HG03565 (cell line): ENCODE measurements around the gene DNAJC1.
"Not testable (repeated sequence)": the region's sequence is repeated elsewhere in the genome, so short reads cannot be mapped to it uniquely, and the experiment has no call there.

Source experiments
- ATAC-seq: cut with Tn5 transposase; IDR thresholded peaks from one replicate; pipeline ENCODE4 v1.9.1; 2021; ENCODE audit warnings: mild to moderate bottlenecking, moderate library complexity; ENCODE audit not compliant: unreplicated experiment

DNAJC1 gene

DNA sequence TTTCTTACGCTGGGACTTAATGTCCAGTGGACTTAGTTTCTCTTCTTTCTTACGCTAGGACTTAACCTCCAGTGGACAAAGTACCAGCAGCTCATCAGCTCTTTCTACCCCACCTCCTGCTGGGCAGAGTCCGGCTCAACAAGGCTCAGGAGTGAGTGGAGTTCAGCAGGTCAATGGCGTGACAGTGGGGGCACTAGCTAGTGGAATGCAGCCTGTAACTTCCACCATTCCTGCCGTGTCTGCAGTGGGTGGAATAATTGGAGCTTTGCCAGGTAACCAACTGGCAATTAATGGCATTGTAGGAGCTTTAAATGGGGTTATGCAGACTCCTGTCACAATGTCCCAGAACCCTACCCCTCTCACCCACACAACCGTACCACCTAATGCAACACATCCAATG is 269.8 kb downstream of the DNAJC1 start:
- ATAC-seq = no peak

GRCh38 chr10:21732067-21732772 is 271.3 kb downstream of the DNAJC1 start:
- peak; percentile 80 for ATAC-seq

DNA sequence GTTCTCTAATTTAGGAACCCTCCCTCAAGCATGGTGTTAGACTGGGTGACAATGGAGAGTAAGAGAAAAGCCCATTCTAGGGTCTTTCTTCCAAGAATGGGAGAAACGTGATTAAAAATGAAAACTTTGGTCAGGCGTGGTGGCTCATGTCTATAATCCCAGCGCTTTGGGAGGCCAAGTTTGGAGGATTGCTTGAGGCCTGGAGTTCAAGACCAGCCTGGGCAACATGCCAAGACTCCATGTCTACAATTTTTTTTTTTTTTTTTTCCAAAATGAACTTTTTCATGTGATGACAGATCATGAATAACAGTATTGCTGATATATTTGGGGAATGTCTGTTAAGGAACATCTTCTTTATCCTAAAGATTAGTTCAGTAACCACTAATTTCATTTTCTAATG is 274.9 kb downstream of the DNAJC1 start:
- ATAC-seq = no peak

DNA sequence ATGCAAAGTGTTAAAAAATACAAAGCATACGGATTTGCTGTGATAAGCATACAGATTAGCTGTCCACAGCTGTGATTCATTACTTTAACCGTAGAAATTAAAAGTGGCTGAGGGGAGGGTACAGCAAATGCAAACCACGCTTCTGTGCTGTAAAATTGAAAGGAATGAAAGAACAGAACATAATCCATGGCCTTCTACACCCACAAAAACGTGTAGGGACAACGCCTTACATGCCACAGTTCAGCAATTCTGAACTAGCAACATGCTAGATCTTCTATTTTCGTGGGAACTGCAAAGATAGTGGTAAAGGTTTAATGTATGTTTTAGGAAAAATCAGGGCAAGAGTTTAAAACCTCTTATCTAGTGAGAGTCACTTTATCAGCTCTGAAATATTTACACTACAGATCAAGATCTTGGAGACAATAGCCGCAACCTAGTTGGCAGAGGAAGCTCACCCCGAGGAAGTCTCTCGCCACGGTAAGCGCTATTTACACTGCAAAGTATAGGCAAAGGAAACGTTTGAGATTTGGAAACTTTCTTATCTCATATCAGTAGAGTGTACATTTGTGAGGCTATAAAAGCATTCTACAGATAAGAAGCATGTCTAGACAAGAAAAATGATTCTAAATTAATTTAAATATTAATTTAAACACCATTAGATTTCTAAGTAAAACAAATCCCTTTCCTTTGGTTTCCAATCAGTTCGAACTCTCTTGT is 275.9 kb downstream of the DNAJC1 start:
- ATAC-seq = no peak

DNA sequence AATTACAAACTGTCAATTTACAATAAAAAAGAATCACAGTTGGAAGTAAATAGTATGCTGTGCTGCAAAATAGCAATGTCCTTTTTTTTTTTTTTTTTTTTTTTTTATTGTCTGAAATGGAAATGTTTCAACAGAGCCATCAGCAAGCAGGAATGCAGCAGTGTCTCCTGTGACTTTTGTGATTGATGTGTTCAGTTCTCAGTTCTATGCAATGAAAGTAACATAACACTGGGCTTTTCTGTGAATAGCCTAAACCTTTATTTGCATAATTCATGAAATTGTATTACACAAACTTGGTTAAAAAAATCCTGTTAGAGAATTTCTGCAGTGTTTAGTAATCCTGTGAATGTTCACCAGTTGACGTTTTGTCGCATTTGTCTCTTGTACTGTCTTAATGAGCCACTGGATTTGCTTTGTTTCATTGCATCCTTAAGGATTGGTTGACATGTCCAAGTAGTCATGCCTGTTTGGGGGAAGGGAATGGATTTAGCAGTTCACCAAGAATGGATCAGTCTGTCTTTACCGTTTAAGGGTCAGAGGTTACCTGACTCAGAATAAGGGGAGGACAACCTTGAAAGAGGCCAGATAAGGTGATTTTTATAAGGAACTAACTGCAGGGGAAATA is 276.8 kb downstream of the DNAJC1 start:
- ATAC-seq = no peak

DNA sequence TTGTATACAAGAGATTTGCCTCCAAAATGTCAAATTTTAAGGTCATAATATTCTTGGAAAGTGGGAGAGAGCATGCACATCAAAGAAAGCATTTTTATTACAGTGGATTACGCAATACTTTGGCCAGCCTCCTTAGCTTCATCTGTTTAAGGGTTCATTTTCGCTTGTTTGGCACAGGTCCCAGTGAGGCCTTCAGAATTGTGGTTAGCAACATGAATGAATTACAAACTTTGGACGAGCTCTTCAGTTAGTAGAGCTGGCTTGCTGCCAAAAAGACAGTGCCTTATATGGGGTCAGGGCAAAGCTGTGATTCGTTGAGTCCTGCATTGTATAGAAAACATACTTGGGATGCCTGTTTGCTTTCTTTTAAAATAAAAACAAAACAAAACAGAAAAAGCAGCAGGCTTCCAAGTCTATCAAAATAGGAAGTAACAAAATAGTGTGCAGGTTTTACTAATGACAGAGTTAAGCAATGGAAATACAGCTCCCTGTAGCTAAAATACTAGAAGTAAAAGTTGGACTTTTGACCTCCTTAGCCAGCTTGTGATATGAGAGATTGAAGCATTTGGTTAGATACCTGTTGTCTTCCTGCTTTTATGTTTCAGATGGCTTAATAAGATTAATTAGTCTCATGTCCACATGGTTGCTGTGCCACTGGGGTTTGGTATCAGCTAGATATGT is 278.7 kb downstream of the DNAJC1 start:
- peak; percentile 81 for ATAC-seq

- ATAC-seq = no peak
These were observed 279.4 kb downstream of the DNAJC1 start for GRCh38 chr10:21724020-21724589.

- no peak for ATAC-seq
These were observed 281.3 kb downstream of the DNAJC1 start for GRCh38 chr10:21722209-21722608.

DNA sequence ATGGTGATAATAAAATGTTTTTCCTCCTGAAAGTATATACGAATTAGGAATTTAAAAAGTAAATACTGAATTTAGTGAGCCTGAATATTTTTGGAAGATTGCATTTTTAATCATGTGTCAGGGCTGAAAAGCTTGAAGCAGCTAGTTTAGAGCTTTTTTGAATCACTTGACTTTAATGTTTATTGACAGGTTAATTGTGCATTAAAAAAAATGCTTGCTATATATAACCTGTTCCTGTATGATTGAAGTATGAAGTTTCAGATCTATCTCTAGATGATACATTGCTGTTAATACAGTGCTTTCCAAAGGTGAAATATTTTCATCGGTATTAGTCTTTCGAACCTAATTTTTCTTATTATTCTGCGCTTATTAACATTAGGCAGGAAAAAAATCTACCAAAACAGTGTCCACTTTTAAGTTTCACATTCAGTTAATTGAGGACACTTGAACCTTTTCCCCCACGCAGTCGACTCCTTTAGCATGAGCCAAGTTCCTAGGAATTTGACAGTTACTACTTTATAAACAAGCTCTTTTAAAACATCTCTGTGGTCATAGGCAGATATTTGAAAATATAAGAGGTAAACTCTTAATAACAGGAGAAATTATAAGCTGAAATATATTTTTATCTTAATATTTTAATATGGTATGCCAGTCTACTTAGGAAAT is 282.4 kb downstream of the DNAJC1 start:
- ATAC-seq = no peak

- ATAC-seq = no peak
These were observed 283.4 kb downstream of the DNAJC1 start for GRCh38 chr10:21720090-21720489.

- no peak for ATAC-seq
These were observed 284.0 kb downstream of the DNAJC1 start for GRCh38 chr10:21719502-21719901.

GRCh38 chr10:21717437-21718054 is 286.0 kb downstream of the DNAJC1 start:
- ATAC-seq = not testable (repeated sequence)

- no peak for ATAC-seq
These were observed 287.9 kb downstream of the DNAJC1 start for GRCh38 chr10:21715531-21716195.

DNA sequence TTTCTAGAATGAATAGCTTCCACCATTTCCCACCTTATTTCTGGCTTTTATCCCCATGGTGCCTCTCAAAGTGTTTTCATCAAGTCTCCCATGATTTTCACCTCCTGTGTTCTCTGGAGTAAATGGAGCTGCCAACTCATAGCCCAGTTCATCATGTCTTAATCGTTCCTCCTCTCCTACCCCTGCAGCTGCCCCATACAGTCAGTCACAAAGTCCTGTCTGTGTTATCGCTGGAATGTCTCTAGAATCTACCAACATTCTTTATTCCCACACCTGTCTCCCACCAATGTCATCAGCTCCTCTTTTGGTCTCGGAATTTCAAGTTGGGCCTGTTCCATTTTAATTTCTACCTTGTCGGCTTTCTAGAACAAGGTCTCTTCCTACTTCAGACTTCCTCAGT is 290.6 kb downstream of the DNAJC1 start:
- ATAC-seq = no peak

GRCh38 chr10:21707498-21707897 is 296.0 kb downstream of the DNAJC1 start:
- no peak for ATAC-seq
